ENCODE measurements around the gene IKZF1. TPM values are rescaled to one million over a fixed set of nuclear protein-coding genes. Genes with fewer than 3 reads are reported as not detected.

Gene IKZF1
- total and polyA plus RNA-seq, 9 of the 15 experiments (the other 6 are each of a cell fraction or from before 2014, with no cell fraction given) = 12.6 to 85.3 (median 44.7) TPM

- no peak for TF ChIP-seq POU5F1 (IDR thresholded peaks at IDR 0.05; ENCODE audit: borderline replicate concordance, low read depth, low read length, partially characterized antibody)
- no peak for TF ChIP-seq FOXA1 (IDR thresholded peaks at IDR 0.05; ENCODE audit: borderline replicate concordance)
- no peak for TF ChIP-seq TOE1 (IDR thresholded peaks at IDR 0.05; ENCODE audit: borderline replicate concordance)
- TF ChIP-seq TOE1 (CRISPR knock-in tag; IDR thresholded peaks at IDR 0.05; ENCODE audit: borderline replicate concordance, low read depth) = no peak
- no peak for TF ChIP-seq CBX5 (IDR thresholded peaks at IDR 0.05; ENCODE audit: borderline replicate concordance, low read depth)
- TF ChIP-seq KDM1A (IDR thresholded peaks at IDR 0.05) = no peak
- TF ChIP-seq E2F6 (IDR thresholded peaks at IDR 0.05; ENCODE audit: borderline replicate concordance in 1 of 2, extremely low read depth in 1 of 2, insufficient read depth in 1 of 2, insufficient read length in 1 of 2, low read depth in 1 of 2, low read length in 1 of 2, poor library complexity in 1 of 2, severe bottlenecking in 1 of 2) = peak in 1 of 2 experiments; percentile 2
- TF ChIP-seq ZFX (CRISPR knock-in tag; IDR thresholded peaks at IDR 0.05) = peak; percentile 50; the same call in 1 of the 2 replicates
- no peak for TF ChIP-seq IRF9 (tag; IDR thresholded peaks at IDR 0.05)
- TF ChIP-seq MXI1 (IDR thresholded peaks at IDR 0.05; ENCODE audit: low read depth, low read length) = no peak
Observed at GRCh38 chr7:50308203-50308531, 3.7 kb downstream of the IKZF1 start (continued).
